Gastroesophageal sphincter (tissue), 3 donors: ENCODE data around the gene KCNAB1.

ENCODE experiments used
- CTCF ChIP-seq, 4 experiments: fragments of 200-600 bp in 2 of 4; fragments of 450-650 bp in 2 of 4; sonication (generic) in 1 of 4; IDR thresholded peaks; one replicate each; pipeline ENCODE4 v1.5.1; 2017 to 2019; ENCODE audit warnings: antibody characterized with exemption in 4 of 4, mild to moderate bottlenecking in 2 of 4, moderate library complexity in 2 of 4
- EP300 ChIP-seq: sonication (generic); formaldehyde crosslinking; IDR thresholded peaks from one replicate; pipeline ENCODE4 v1.6.1; 2017; ENCODE audit warnings: antibody characterized with exemption, mild to moderate bottlenecking
- POLR2A ChIP-seq, 2 donors: fragments of 450-650 bp; IDR thresholded peaks; one replicate each; pipeline ENCODE4 v1.6.1; 2017; ENCODE audit warnings: antibody characterized with exemption in 2 of 2, mild to moderate bottlenecking in 2 of 2, moderate library complexity in 1 of 2
- POLR2AphosphoS5 ChIP-seq: sonication (generic); formaldehyde crosslinking; IDR thresholded peaks from one replicate; pipeline ENCODE4 v1.6.1; 2017; ENCODE audit warnings: antibody characterized with exemption

DNA sequence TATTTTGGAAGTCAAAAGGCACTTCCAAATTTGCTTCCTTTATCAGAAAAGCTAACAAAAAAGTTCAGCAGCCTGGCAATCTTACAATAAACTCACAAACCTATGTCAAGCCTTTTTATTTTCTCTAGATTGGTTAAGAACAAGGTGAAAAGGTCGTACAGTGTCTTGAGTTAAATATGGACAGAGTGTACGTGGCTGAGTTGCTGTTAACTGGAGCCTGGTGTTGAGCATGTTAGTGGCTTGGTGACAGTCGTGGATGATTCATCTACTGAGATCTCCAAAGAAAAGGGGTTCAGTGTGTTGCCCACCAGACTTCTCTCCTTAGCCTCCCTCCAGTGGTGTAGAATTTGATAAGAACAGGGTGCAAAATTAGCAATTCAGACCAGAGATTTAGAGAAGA is 344.8 kb downstream of the KCNAB1 start:
- no peak for TF ChIP-seq CTCF (IDR thresholded peaks at IDR 0.05)
- no peak for TF ChIP-seq EP300
- no peak for TF ChIP-seq POLR2A (IDR thresholded peaks at IDR 0.05)
- TF ChIP-seq POLR2AphosphoS5: no peak
